ENCODE measurements around the gene GDF2. TPM values are rescaled to one million over a fixed set of nuclear protein-coding genes. Genes with fewer than 3 reads are reported as not detected.
A peak's percentile ranks its signal among the peaks of the same experiment; 100 is the strongest.

Gene GDF2
- total RNA-seq, 4 donors from 2014 or later, result not detected

DNA sequence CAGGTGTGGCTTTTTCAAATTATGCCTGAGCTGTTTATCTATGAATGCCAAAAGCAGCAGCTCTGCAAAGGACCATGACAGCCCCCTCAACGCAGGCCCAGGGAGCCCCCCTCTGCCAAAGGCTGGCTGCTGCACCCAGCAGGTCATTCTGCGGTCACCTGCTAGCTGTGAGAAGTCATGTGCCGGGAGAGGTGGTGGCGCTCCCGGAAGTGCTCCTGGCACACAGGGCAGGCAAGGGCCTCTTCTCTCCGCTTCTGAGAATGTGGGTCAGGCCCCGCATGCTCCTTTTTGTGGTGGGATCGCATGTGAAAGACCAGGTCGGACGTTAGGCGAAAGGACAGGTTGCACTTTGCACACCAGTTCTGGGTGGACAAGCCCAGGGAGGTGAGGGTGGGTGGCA is 45.4 kb downstream of the GDF2 start:
- Histone ChIP-seq H3K27ac (no peak overlapping the region), H3K4me1 (peaks cover 0 to 14% (median 3%) of the 10 kb centered on the region in 4 donors), H3K36me3 (no peaks in the 10 kb centered on the region), H3K4me3 (no peak overlapping the region), H3K9me3 (no peaks in the 10 kb centered on the region), H3K27me3 (no peaks in the 10 kb centered on the region)
- peak in 1 of 3 donors; percentile 24 for DNase-seq
- no peak for TF ChIP-seq POLR2A (IDR thresholded peaks at IDR 0.05)
- TF ChIP-seq, protein P1, sequence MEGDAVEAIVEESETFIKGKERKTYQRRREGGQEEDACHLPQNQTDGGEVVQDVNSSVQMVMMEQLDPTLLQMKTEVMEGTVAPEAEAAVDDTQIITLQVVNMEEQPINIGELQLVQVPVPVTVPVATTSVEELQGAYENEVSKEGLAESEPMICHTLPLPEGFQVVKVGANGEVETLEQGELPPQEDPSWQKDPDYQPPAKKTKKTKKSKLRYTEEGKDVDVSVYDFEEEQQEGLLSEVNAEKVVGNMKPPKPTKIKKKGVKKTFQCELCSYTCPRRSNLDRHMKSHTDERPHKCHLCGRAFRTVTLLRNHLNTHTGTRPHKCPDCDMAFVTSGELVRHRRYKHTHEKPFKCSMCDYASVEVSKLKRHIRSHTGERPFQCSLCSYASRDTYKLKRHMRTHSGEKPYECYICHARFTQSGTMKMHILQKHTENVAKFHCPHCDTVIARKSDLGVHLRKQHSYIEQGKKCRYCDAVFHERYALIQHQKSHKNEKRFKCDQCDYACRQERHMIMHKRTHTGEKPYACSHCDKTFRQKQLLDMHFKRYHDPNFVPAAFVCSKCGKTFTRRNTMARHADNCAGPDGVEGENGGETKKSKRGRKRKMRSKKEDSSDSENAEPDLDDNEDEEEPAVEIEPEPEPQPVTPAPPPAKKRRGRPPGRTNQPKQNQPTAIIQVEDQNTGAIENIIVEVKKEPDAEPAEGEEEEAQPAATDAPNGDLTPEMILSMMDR (IDR thresholded peaks at IDR 0.05), result no peak

DNA sequence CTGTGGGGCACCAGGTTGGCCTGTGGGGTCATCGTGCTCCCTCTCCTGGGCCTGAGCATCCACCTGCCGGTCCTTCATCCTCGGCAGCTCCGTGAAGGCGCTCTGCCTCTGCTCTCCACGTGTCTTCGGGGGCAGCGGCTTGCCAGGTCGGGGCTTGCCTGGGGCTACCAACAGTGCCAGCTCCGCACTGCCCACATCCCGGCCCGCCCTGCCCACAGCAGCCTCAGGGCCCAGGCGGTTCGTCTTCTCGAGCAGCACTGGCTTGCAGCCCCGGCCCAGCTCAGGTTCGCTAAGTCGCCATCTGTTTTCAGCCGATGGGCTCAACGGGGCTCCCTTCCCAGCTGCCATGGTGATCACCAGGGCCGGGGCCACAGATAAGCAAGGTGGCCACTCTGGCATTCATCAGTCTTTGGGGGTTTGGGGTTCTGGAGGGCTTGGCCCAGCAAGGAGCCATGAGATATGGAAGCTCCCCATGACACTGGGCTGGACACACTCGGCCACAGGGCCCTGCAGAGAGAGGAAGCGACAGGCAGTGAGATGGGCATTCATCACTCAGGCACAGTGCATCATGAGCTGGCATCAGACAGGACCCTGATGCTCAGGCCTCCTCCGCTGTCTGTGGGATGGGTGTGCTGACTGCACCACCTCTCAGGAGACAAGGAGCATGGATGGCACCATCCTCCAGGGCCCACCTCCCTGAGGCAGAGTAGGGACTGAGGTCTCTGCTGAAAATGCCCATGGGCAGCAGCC is 46.4 kb downstream of the GDF2 start:
- no peaks in the 10 kb centered on the region for H3K9me3 ChIP-seq
- no peak overlapping the region for H3K4me3 ChIP-seq
- no peak overlapping the region for H3K27ac ChIP-seq
- peak in 2 of 3 donors; percentile 37 to 41 for DNase-seq
- no peaks in the 10 kb centered on the region for H3K36me3 ChIP-seq
- H3K4me1 ChIP-seq, result peaks cover 0 to 8% (median 0%) of the 10 kb centered on the region in 4 donors
- TF ChIP-seq, protein P1 (IDR thresholded peaks at IDR 0.05), result no peak
- no peak for TF ChIP-seq POLR2A (IDR thresholded peaks at IDR 0.05)
- no peaks in the 10 kb centered on the region for H3K27me3 ChIP-seq

DNA sequence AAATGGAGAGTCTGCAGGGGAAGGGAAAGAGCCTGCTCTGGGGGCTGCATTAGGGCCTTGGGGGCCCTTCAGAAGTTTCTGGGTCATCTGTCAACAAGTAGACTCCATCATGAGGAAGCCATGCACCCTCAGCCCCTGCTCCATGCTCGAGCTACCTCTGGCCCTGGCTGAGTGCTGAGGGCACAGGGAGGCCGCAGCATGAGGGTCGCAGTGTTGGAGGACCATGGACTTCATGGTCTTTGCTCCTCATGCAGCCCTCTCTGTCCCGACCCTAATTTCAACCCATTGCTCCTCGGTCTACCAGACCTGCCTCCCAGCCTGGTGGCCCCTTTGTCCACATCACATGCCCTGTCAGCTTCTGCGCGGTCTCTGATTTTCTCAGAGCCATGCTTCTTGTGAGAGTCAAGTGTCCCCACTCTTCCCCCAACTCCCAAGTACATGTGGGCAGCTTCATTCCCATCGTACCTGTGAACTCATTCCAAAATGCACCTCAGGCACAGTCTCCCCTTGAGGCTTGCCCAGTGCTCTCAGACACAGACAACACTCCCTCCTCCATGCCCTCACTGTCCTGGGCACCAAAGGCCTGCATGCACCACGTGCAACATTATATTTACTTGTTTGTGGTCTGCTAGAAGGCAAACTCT is 47.1 kb downstream of the GDF2 start:
- H3K27ac ChIP-seq, result no peak overlapping the region
- no peaks in the 10 kb centered on the region for H3K9me3 ChIP-seq
- H3K27me3 ChIP-seq, result no peaks in the 10 kb centered on the region
- H3K4me1 ChIP-seq, result peaks cover 0 to 6% (median 0%) of the 10 kb centered on the region in 4 donors
- no peaks in the 10 kb centered on the region for H3K36me3 ChIP-seq
- DNase-seq, result peak in 2 of 3 donors; percentile 17 to 22
- TF ChIP-seq, protein P1 (IDR thresholded peaks at IDR 0.05), result no peak
- TF ChIP-seq POLR2A (IDR thresholded peaks at IDR 0.05), result no peak
- no peak overlapping the region for H3K4me3 ChIP-seq

DNA sequence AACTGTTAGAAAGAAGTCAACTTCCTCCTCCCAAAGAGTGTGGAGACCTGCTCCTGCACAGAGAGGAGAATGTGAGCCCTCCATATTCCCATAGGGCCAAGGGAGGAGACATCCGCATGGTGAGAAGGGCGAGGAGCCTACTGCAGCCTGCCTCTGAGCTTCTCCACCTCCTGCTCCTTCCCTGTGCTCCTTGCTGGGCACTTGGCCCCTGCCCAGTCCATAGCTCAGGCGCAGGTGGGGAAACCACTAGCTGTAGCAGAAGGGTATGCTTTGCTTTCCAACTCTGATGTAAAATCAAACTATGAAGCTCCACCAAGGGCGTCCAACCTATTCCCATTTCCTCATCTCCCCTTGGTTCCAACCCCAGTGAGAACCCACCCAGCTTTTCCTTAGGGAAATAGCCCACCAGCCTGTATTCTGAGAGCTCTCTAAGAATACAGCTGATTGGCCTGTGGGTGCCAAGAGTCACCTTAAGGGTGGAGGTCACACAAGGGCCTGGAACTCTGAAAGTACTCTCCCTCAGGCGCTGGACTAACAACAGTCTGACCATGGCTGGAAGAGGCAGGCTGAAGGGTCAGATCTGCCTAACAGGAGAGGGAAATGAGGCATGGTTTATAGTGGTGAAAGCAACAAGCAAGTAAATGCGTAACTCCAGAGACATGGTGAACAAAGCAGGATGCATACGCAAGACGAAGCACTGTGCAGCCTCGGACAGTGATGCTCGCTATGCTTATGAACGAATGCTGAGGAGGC is 47.9 kb downstream of the GDF2 start:
- TF ChIP-seq, protein P1 (IDR thresholded peaks at IDR 0.05), result no peak
- no peak for TF ChIP-seq POLR2A (IDR thresholded peaks at IDR 0.05)
- DNase-seq, result peak in 2 of 3 donors; percentile 13 to 26
- Histone ChIP-seq H3K4me3 (no peak overlapping the region), H3K36me3 (no peaks in the 10 kb centered on the region), H3K4me1 (no peaks in the 10 kb centered on the region), H3K27ac (no peak overlapping the region), H3K27me3 (no peaks in the 10 kb centered on the region), H3K9me3 (no peaks in the 10 kb centered on the region)

DNA sequence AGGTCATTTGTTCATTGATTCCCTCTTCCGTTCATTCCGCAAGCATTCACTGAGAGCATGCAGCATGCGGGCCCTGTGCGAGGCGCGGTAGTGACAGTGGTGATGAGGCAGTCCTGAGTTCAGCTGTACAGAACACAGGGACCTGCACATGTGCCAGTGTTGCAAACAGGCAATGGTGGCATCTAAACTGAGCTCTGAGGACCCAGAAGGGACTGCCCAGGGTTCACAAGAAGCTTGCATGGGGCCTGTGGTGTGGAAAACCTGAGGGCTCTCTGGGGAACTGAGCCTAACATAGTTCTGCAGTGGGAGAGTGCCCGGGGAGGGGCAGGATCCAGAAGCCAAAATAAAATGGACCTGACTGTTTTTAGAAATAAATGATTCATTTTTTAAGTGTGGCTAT is 48.6 kb downstream of the GDF2 start:
- TF ChIP-seq, protein P1 (IDR thresholded peaks at IDR 0.05), result no peak
- TF ChIP-seq POLR2A (IDR thresholded peaks at IDR 0.05), result no peak
- H3K27ac ChIP-seq, result no peak overlapping the region
- no peaks in the 10 kb centered on the region for H3K4me1 ChIP-seq
- peak in 2 of 3 donors; percentile 18 to 21 for DNase-seq
- no peaks in the 10 kb centered on the region for H3K9me3 ChIP-seq
- no peaks in the 10 kb centered on the region for H3K36me3 ChIP-seq
- H3K27me3 ChIP-seq, result no peaks in the 10 kb centered on the region
- H3K4me3 ChIP-seq, result no peak overlapping the region
